Measurements from ENCODE around the gene DHX57. TPM values are rescaled to one million over a fixed set of nuclear protein-coding genes. Genes with fewer than 3 reads are reported as not detected.
"Not testable (repeated sequence)": the region's sequence is repeated elsewhere in the genome, so short reads cannot be mapped to it uniquely, and the experiment has no call there.

The DHX57 gene
- total RNA-seq, 8 experiments from 2014 or later = 10.6 to 31.8 (median 28.1) TPM

- in situ Hi-C loops (cut with MboI; ENCODE audit: low pct_unique_long_range_greater_than_20kb in 2 of 9, low sequenced_read_pairs in 9 of 9, unreplicated experiment in 9 of 9) = no loop called here
- Histone ChIP-seq H3K4me3 (no peak overlapping the region), H3K4me1 (replicated peaks in 1 of 2) (peaks cover 2 to 4% of the 10 kb centered on the region in 2 donors), H3K27ac (no peak overlapping the region)
- 78 to 97% (median 89%) methylated on average over 1 to 12 of the region's 14 CpGs; no CpG with 5 or more reads in 3 of the 10 experiments for WGBS, 10 experiments
- ATAC-seq (replicated peaks in 6 of 8) = no peak
These were observed 86.0 kb downstream of the DHX57 start for GRCh38 chr2:38789691-38790090.

- peak in 1 of 8 experiments; percentile 42 for ATAC-seq (replicated peaks in 6 of 8)
- Histone ChIP-seq H3K4me3 (no peak overlapping the region), H3K4me1 (replicated peaks in 1 of 2) (peaks cover 4 to 7% of the 10 kb centered on the region in 2 donors), H3K27ac (no peak overlapping the region)
- WGBS, 10 experiments = 4 to 80% (median 35%) methylated on average over 1 to 6 of the region's 6 CpGs; no CpG with 5 or more reads in 1 of the 10 experiments
- in situ Hi-C loops (cut with MboI; ENCODE audit: low pct_unique_long_range_greater_than_20kb in 2 of 9, low sequenced_read_pairs in 9 of 9, unreplicated experiment in 9 of 9) = no loop called here
These were observed 87.4 kb downstream of the DHX57 start for GRCh38 chr2:38788306-38788705.

- Histone ChIP-seq H3K4me3 (no peak overlapping the region), H3K4me1 (replicated peaks in 1 of 2) (peaks cover 3 to 12% of the 10 kb centered on the region in 2 donors), H3K27ac (no peak overlapping the region)
- no peak for ATAC-seq (replicated peaks in 6 of 8)
- in situ Hi-C loops (cut with MboI; ENCODE audit: low pct_unique_long_range_greater_than_20kb in 2 of 9, low sequenced_read_pairs in 9 of 9, unreplicated experiment in 9 of 9) = no loop called here
These were observed 92.1 kb downstream of the DHX57 start for GRCh38 chr2:38783586-38783985.

DNA sequence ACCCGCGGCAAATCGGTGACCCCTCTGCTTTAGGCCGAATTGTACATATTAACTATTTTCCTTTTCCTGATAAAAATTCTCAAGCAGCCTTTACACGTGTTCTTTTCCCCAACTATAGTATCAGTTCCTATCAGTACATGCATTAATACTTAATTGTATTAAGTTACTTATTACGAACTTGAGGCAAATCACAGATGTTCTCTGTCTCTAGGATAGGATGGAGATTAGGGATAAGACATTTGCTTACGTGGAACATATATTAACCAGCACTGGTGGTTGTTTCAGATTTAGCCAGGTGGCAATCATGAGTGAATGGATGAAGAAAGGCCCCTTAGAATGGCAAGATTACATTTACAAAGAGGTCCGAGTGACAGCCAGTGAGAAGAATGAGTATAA lies 97.0 kb downstream of the DHX57 start:
- Histone ChIP-seq H3K4me3 (peak overlapping the region; percentile 54 to 94 (median 71)), H3K4me1 (replicated peaks in 1 of 2) (peaks cover 0 to 9% of the 10 kb centered on the region in 2 donors), H3K27ac (no peak overlapping the region)
- whole genome bisulfite sequencing, 10 experiments = 0 to 21% (median 8%) methylated on average over 1 to 8 of the region's 8 CpGs; no CpG with 5 or more reads in 1 of the 10 experiments
- ATAC-seq (replicated peaks in 6 of 8) = no peak
- in situ Hi-C loops (cut with MboI; ENCODE audit: low pct_unique_long_range_greater_than_20kb in 2 of 9, low sequenced_read_pairs in 9 of 9, unreplicated experiment in 9 of 9) = no loop called here

DNA sequence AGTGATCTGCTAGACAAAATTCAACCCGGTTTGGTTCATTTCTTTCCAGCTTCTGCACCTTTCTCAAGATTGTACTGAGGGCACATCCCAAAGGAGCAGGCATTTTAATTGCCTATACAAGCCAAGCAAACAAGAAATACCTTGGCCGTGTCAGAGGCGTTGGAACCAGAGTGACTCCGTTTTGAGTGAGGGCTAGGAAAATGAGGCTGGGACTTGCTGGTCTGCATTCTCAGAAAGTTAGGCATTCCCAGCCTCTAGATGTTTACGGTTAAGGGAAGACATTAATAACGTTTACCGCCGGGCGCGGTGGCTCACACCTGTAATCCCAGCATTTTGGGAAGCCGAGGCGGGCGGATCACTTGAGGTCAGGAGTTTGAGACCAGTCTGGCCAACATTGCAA lies 99.2 kb downstream of the DHX57 start:
- Histone ChIP-seq H3K27ac (no peak overlapping the region), H3K4me1 (replicated peaks in 1 of 2) (peaks cover 0 to 9% of the 10 kb centered on the region in 2 donors), H3K4me3 (no peak overlapping the region)
- ATAC-seq (replicated peaks in 6 of 8) = no peak
- in situ Hi-C loops (cut with MboI; ENCODE audit: low pct_unique_long_range_greater_than_20kb in 2 of 9, low sequenced_read_pairs in 9 of 9, unreplicated experiment in 9 of 9) = no loop called here
- WGBS, 10 experiments = 40 to 100% (median 86%) methylated on average over 1 to 13 of the region's 13 CpGs; no CpG with 5 or more reads in 2 of the 10 experiments

DNA sequence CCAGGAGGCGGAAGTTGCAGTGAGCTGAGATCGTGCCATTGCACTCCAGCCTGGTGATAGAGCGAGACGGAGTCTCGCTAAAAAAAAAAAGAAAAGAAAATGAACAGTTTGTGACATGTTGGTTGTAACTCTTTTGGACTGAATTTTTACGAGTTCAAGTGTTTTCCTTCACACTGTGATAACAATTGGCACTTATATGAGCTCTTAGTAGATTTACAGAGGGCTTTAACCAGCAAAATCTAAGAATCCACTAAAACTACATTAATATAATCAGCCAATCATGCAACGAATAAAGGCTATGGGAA lies 99.9 kb downstream of the DHX57 start:
- H3K27ac ChIP-seq = no peak overlapping the region
- H3K4me3 ChIP-seq = no peak overlapping the region
- in situ Hi-C loops (cut with MboI; ENCODE audit: low pct_unique_long_range_greater_than_20kb in 2 of 9, low sequenced_read_pairs in 9 of 9, unreplicated experiment in 9 of 9) = no loop called here
- ATAC-seq (replicated peaks in 6 of 8) = no peak
- H3K4me1 ChIP-seq (replicated peaks in 1 of 2) = peaks cover 0 to 9% of the 10 kb centered on the region in 2 donors
- WGBS, 10 experiments = 44 to 85% (median 71%) methylated on average over 1 to 7 of the region's 7 CpGs

GRCh38 chr2:38775097-38775920 lies 100.4 kb downstream of the DHX57 start:
- 33 to 93% (median 86%) methylated on average over 1 to 12 of the region's 17 CpGs for WGBS, 10 experiments
- Histone ChIP-seq H3K27ac (no peak overlapping the region), H3K4me3 (no peak overlapping the region), H3K4me1 (replicated peaks in 1 of 2) (peaks cover 0 to 9% of the 10 kb centered on the region in 2 donors)
- in situ Hi-C loops (cut with MboI; ENCODE audit: low pct_unique_long_range_greater_than_20kb in 2 of 9, low sequenced_read_pairs in 9 of 9, unreplicated experiment in 9 of 9) = no loop called here
- ATAC-seq (replicated peaks in 6 of 8) = no peak

DNA sequence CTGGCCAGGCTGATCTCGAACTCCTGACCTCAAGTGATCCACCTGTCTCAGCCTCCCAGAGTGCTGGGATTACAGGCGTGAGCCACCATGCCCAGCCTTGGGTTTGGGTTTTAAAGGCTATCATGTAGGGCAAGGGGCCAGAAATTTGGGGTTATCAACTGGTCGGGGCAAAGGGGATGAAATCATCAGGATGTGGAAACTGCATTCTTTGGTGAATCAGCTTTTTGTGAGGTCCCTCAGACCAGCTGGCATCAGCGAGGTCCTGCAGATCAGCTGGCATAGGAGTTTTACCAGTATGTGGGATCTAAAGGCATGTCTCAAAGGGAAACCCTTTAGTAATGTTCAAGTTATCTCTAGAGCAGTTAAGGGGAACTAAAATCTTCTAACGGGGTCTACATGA lies 104.1 kb downstream of the DHX57 start:
- 20 to 100% (median 68%) methylated on average over 1 to 4 of the region's 5 CpGs; no CpG with 5 or more reads in 1 of the 10 experiments for WGBS, 10 experiments
- no peak overlapping the region for H3K4me3 ChIP-seq
- no peak overlapping the region for H3K27ac ChIP-seq
- in situ Hi-C loops (cut with MboI; ENCODE audit: low pct_unique_long_range_greater_than_20kb in 2 of 9, low sequenced_read_pairs in 9 of 9, unreplicated experiment in 9 of 9) = no loop called here
- no peak for ATAC-seq (replicated peaks in 6 of 8)
- no peaks in the 10 kb centered on the region for H3K4me1 ChIP-seq (replicated peaks in 1 of 2)

GRCh38 chr2:38765551-38765950 lies 110.2 kb downstream of the DHX57 start:
- Histone ChIP-seq H3K27ac (no peak overlapping the region), H3K4me3 (no peak overlapping the region), H3K4me1 (replicated peaks in 1 of 2) (no peaks in the 10 kb centered on the region)
- in situ Hi-C loops (cut with MboI; ENCODE audit: low pct_unique_long_range_greater_than_20kb in 2 of 9, low sequenced_read_pairs in 9 of 9, unreplicated experiment in 9 of 9) = no loop called here
- ATAC-seq (replicated peaks in 6 of 8) = no peak
- 33 to 93% (median 72%) methylated on average over 1 to 5 of the region's 5 CpGs; no CpG with 5 or more reads in 3 of the 10 experiments for WGBS, 10 experiments

- in situ Hi-C loops (cut with MboI; ENCODE audit: low pct_unique_long_range_greater_than_20kb in 2 of 9, low sequenced_read_pairs in 9 of 9, unreplicated experiment in 9 of 9) = no loop called here
- Histone ChIP-seq H3K27ac (no peak overlapping the region), H3K4me3 (no peak overlapping the region), H3K4me1 (replicated peaks in 1 of 2) (no peaks in the 10 kb centered on the region)
- WGBS, 10 experiments = 0 to 97% (median 85%) methylated on average over 1 to 4 of the region's 4 CpGs; no CpG with 5 or more reads in 2 of the 10 experiments
- ATAC-seq (replicated peaks in 6 of 8) = no peak
These were observed 110.6 kb downstream of the DHX57 start for GRCh38 chr2:38765149-38765548.

GRCh38 chr2:38763728-38764127 lies 112.0 kb downstream of the DHX57 start:
- Histone ChIP-seq H3K4me1 (replicated peaks in 1 of 2) (no peaks in the 10 kb centered on the region), H3K27ac (no peak overlapping the region), H3K4me3 (no peak overlapping the region)
- in situ Hi-C loops (cut with MboI; ENCODE audit: low pct_unique_long_range_greater_than_20kb in 2 of 9, low sequenced_read_pairs in 9 of 9, unreplicated experiment in 9 of 9) = no loop called here
- WGBS, 10 experiments = 73 to 100% (median 92%) methylated on average over 1 to 4 of the region's 4 CpGs
- ATAC-seq (replicated peaks in 6 of 8) = no peak

- ATAC-seq (replicated peaks in 6 of 8) = no peak
- H3K27ac ChIP-seq = no peak overlapping the region
- in situ Hi-C loops (cut with MboI; ENCODE audit: low pct_unique_long_range_greater_than_20kb in 2 of 9, low sequenced_read_pairs in 9 of 9, unreplicated experiment in 9 of 9) = no loop called here
- 48 to 89% (median 76%) methylated on average over 1 to 2 of the region's 2 CpGs; no CpG with 5 or more reads in 1 of the 10 experiments for WGBS, 10 experiments
- H3K4me3 ChIP-seq = no peak overlapping the region
- no peaks in the 10 kb centered on the region for H3K4me1 ChIP-seq (replicated peaks in 1 of 2)
These were observed 112.5 kb downstream of the DHX57 start for GRCh38 chr2:38763228-38763627.

- peaks cover 4 to 11% of the 10 kb centered on the region in 2 donors for H3K4me1 ChIP-seq (replicated peaks in 1 of 2)
- H3K4me3 ChIP-seq; H3K27ac ChIP-seq; ATAC-seq (replicated peaks in 6 of 8); in situ Hi-C loops (cut with MboI; ENCODE audit: low pct_unique_long_range_greater_than_20kb in 2 of 9, low sequenced_read_pairs in 9 of 9, unreplicated experiment in 9 of 9): not testable (repeated sequence)
- WGBS, 10 experiments = no CpG with 5 or more reads among the region's 31 CpGs
These were observed 119.8 kb downstream of the DHX57 start for GRCh38 chr2:38755891-38756290.

GRCh38 chr2:38754506-38754905 lies 121.2 kb downstream of the DHX57 start:
- H3K4me1 ChIP-seq (replicated peaks in 1 of 2) = peaks cover 7 to 11% of the 10 kb centered on the region in 2 donors
- WGBS, 10 experiments = 27 to 90% (median 72%) methylated on average over 2 to 3 of the region's 3 CpGs; no CpG with 5 or more reads in 1 of the 10 experiments
- in situ Hi-C loops (cut with MboI; ENCODE audit: low pct_unique_long_range_greater_than_20kb in 2 of 9, low sequenced_read_pairs in 9 of 9, unreplicated experiment in 9 of 9) = no loop called here
- H3K4me3 ChIP-seq = no peak overlapping the region
- ATAC-seq (replicated peaks in 6 of 8) = no peak
- no peak overlapping the region for H3K27ac ChIP-seq

Measured in motor neuron (in vitro differentiated cells).